Activated T-cell treated with anti-CD3 and anti-CD28 coated beads for 24 hours (primary cell): ENCODE measurements around the gene IER3.

Experiments used
- DNase-seq: peaks from one replicate; pipeline ENCODE4 v3.0.0-alpha.2; 2020; ENCODE audit warnings: low read depth

The IER3 gene

DNA sequence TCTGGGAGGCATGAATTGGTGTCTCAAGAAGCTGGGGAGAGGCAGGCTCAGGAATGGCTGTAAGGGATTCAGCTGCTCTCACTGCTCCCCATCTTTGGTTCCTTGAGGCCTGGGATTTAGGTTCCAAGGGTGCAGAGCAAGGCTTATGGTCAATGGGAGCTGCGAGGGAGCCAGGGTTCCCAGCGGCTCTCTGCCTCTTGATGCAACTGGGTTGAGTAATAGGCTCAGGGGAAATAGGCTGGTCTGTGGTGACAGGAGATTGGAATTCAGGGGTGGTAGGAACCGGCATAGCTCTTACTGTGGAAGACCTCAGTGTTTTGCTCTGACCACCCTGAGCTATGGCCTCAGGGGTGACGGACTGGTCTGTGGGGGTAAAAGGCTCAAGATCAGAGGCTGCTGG, 40.5 kb downstream of the IER3 start:
- DNase-seq, result no peak

DNA sequence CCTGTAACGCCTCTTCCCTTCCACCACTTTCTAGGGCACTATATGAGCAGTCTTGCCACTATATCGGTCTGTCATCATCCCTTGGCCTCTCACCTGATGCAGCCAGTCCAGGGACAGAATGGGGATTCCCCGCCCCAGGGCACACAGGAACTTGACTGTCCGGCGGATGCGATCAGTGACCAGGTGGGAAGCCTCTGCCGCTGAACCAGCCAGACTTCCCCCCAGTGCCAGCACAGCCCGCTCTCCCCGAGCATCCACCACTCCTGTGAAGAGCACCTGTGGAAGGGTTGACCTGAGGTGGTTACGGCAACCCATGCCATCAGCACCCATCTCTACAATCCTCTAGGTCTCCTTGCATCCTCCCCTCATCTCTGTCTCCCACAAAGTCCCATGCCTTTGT, 41.3 kb downstream of the IER3 start:
- no peak for DNase-seq

DNA sequence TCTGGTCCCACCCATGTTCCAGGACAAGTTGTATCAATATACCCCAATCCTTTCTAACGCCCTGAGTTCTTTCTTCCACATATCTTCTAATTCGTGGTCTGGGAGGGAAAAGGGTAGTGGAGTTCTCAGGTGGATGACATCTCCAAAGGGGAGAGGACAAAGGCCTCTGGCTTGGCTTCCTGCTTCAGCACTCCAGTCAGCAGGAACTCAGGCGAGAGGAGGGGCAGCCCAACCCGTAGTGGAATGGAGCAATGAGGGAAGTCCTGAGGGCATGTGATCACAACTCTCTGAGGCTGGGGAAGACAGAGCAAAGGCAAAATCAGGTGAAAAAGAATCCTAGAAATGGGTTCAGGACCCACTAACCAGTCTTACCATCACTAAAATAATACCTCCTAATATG, 44.0 kb downstream of the IER3 start:
- DNase-seq, result no peak

DNA sequence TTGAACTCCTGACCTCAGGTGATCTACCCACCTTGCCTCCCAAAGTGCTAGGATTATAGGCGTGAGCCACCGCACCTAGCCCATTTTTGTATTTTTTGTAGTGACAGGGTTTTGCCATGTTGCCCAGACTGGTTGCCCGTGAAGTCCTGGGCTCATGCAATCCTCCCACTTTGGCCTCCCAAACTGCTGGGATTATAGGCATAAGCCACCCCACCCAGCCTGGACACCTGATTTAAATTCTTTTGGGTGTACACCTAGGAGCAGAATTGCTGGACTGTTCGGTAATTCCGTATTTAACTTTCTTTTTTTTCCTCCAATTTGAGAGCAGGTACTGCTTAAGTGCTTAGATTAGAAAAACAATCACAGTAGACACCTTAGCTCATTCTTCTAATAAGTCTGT, 47.9 kb downstream of the IER3 start:
- DNase-seq, result no peak
